Measurements from ENCODE around the gene ACTA2. TPM values are rescaled to one million over a fixed set of nuclear protein-coding genes. Genes with fewer than 3 reads are reported as not detected.

Gene ACTA2
- total RNA-seq, 6 experiments from 2014 or later, result 15.0 to 127 (median 80.7) TPM

DNA sequence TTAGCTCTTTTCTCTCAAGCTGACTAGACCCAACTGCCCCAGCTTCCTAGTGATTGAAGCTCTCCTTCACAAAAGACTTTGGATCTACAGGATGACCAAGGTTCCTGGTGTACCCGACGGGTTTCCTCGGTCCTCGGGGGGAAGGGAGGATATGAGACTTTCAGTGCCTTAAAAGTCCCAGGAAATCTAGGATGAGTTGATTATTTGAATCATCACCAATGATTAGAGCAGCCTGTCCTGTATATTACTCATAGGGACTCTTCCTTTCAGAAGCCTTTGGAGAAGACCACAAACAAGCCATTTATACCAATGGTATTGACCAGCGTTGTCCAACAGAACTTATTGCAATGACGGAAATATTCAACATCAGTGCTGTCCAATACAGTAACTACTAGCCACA, 6.1 kb upstream of the ACTA2 start:
- TF ChIP-seq, protein P1, sequence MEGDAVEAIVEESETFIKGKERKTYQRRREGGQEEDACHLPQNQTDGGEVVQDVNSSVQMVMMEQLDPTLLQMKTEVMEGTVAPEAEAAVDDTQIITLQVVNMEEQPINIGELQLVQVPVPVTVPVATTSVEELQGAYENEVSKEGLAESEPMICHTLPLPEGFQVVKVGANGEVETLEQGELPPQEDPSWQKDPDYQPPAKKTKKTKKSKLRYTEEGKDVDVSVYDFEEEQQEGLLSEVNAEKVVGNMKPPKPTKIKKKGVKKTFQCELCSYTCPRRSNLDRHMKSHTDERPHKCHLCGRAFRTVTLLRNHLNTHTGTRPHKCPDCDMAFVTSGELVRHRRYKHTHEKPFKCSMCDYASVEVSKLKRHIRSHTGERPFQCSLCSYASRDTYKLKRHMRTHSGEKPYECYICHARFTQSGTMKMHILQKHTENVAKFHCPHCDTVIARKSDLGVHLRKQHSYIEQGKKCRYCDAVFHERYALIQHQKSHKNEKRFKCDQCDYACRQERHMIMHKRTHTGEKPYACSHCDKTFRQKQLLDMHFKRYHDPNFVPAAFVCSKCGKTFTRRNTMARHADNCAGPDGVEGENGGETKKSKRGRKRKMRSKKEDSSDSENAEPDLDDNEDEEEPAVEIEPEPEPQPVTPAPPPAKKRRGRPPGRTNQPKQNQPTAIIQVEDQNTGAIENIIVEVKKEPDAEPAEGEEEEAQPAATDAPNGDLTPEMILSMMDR (IDR thresholded peaks at IDR 0.05), result no peak
- TF ChIP-seq POLR2A (IDR thresholded peaks at IDR 0.05), result no peak
- Histone ChIP-seq H3K9me3 (no peaks in the 10 kb centered on the region), H3K27me3 (no peaks in the 10 kb centered on the region), H3K27ac (no peak overlapping the region), H3K4me1 (no peaks in the 10 kb centered on the region), H3K4me3 (no peak overlapping the region), H3K36me3 (no peaks in the 10 kb centered on the region)
- no peak for ATAC-seq
- 93% methylated on average over 3 of the region's 6 CpGs for WGBS (ENCODE audit: insufficient coverage, low coverage, low lambda C conversion rate, missing lambda C conversion rate)
- DNase-seq, result no peak
- intact Hi-C loops (cut with DNase I), result no loop called here

DNA sequence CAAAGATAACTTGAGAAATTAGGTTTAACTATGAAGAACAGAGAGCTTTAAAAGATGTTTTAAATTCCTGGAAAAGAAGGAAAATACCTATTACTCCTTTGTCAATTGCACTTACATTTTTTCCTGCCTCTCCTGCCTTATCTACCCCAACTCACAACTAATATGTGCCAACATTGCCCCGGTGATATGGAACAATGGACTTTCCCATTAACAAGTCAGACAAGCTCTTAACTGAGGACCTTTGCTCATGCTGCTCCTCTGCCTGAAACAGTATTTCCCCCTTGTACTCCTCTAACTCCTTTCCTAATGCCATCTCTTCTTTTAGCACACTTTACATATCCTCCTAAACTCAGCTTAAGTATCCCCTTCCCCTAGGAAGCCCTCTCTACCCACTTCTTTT, 4.8 kb upstream of the ACTA2 start:
- Histone ChIP-seq H3K27me3 (no peaks in the 10 kb centered on the region), H3K4me3 (no peak overlapping the region), H3K9me3 (no peaks in the 10 kb centered on the region), H3K27ac (no peak overlapping the region), H3K36me3 (no peaks in the 10 kb centered on the region), H3K4me1 (no peaks in the 10 kb centered on the region)
- no peak for DNase-seq
- no peak for ATAC-seq
- intact Hi-C loops (cut with DNase I), result no loop called here
- WGBS (ENCODE audit: insufficient coverage, low coverage, low lambda C conversion rate, missing lambda C conversion rate), result 67% methylated on average over 1 of the region's 1 CpG
- no peak for TF ChIP-seq POLR2A (IDR thresholded peaks at IDR 0.05)
- TF ChIP-seq, protein P1 (IDR thresholded peaks at IDR 0.05), result no peak

DNA sequence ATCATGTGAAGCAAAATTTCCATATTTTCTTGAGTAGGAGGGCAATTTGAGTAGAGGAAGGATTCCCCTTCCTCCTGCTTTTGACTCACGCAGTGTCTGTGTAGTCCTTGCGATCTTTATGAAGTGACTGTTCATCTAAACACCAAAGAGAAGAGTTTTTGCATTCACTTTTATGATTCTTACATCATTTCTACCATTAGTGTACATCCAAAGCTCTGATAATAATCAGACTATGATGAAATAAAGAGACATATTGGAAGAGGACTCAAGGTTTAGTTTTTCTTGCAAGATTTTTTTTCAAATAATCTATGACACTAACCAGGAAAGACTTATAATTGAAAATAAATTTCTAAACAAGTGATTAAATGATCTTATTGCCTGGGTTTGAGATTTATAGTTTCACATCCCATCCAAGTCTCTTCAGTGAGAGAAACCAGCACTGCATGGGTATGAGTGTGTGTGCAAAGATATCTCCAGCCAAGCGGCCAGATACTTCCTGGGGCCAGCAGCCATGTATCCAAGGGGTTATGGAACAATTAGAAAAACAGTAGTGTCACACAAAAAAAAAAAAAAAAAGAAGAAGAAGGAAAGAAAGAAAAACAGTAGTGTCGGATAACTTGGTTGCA, 2.0 kb upstream of the ACTA2 start:
- Histone ChIP-seq H3K9me3 (no peaks in the 10 kb centered on the region), H3K27me3 (no peaks in the 10 kb centered on the region), H3K27ac (no peak overlapping the region), H3K36me3 (no peaks in the 10 kb centered on the region), H3K4me3 (no peak overlapping the region), H3K4me1 (peaks cover 0 to 7% (median 0%) of the 10 kb centered on the region in 4 donors)
- intact Hi-C loops (cut with DNase I), result no loop called here
- 94% methylated on average over 4 of the region's 4 CpGs for WGBS (ENCODE audit: insufficient coverage, low coverage, low lambda C conversion rate, missing lambda C conversion rate)
- TF ChIP-seq, protein P1 (IDR thresholded peaks at IDR 0.05), result no peak
- no peak for TF ChIP-seq POLR2A (IDR thresholded peaks at IDR 0.05)
- no peak for ATAC-seq
- no peak for DNase-seq

DNA sequence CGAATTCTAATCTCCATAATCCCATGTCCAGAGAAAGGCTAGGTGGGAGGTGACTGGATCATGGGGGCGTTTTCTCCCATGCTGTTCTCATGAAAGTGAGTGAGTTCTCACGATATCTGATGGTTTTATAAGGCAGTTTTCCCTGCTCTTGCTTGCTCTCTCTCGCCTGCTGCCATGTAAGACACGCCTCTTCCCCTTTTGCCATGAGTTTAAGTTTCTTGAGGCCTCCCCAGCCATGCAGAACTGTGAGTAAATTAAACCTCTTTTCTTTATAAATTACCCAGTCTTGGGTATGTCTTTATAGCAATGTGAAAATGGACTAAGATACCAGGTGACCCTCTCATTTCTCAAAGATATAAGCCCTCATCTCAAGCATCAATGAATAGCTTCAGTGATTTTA, 1.1 kb upstream of the ACTA2 start:
- WGBS (ENCODE audit: insufficient coverage, low coverage, low lambda C conversion rate, missing lambda C conversion rate), result 96% methylated on average over 3 of the region's 5 CpGs
- H3K36me3 ChIP-seq, result no peaks in the 10 kb centered on the region
- TF ChIP-seq, protein P1 (IDR thresholded peaks at IDR 0.05), result no peak
- no peak for TF ChIP-seq POLR2A (IDR thresholded peaks at IDR 0.05)
- H3K4me3 ChIP-seq, result no peak overlapping the region
- no peak overlapping the region for H3K27ac ChIP-seq
- no peaks in the 10 kb centered on the region for H3K27me3 ChIP-seq
- H3K4me1 ChIP-seq, result peaks cover 0 to 16% (median 2%) of the 10 kb centered on the region in 4 donors
- intact Hi-C loops (cut with DNase I), result no loop called here
- ATAC-seq (no peak), DNase-seq (no peak)
- H3K9me3 ChIP-seq, result no peaks in the 10 kb centered on the region
